ACC112 (cell line): ENCODE results near the gene PIP4P1.

ENCODE experiments used
- H2AFZ ChIP-seq: fragments of 200-600 bp; sonication (generic); one replicate; pipeline ENCODE4 v1.6.0; 2017; ENCODE audit warnings: antibody characterized with exemption, low read length; ENCODE audit not compliant: unreplicated experiment
- H3K27ac ChIP-seq: fragments of 200-600 bp; sonication (generic); 2 replicates; pipeline ENCODE4 v1.5.1; 2014; ENCODE audit warnings: low read depth, mild to moderate bottlenecking, antibody characterized with exemption, low read length, moderate library complexity
- H3K27me3 ChIP-seq: fragments of 200-600 bp; sonication (generic); 2 replicates; pipeline ENCODE4 v1.6.1; 2014; ENCODE audit warnings: mild to moderate bottlenecking, antibody characterized with exemption, low read length, moderate library complexity, mixed read lengths; ENCODE audit not compliant: insufficient read depth
- H3K36me3 ChIP-seq: fragments of 200-600 bp; sonication (generic); 2 replicates; pipeline ENCODE4 v1.6.1; 2016; ENCODE audit warnings: mild to moderate bottlenecking, antibody characterized with exemption, low read length, moderate library complexity, mixed read lengths; ENCODE audit not compliant: insufficient read depth
- H3K4me1 ChIP-seq: fragments of 200-600 bp; sonication (generic); one replicate; pipeline ENCODE4 v1.6.1; 2016; ENCODE audit warnings: low read length, mixed read lengths; ENCODE audit not compliant: insufficient read depth, unreplicated experiment, control insufficient read depth
- H3K4me3 ChIP-seq: fragments of 200-600 bp; sonication (generic); 2 replicates; pipeline ENCODE4 v1.5.1; 2014; ENCODE audit warnings: mild to moderate bottlenecking, low read depth, low read length
- H3K79me2 ChIP-seq: fragments of 200-600 bp; sonication (generic); one replicate; pipeline ENCODE4 v1.6.0; 2016; ENCODE audit warnings: low read length; ENCODE audit not compliant: control insufficient read depth, unreplicated experiment, insufficient read depth

The PIP4P1 gene

GRCh38 chr14:20494935-20495766, 33.9 kb upstream of the PIP4P1 start:
- Histone ChIP-seq H3K27ac (peak overlapping the region; percentile 58), H3K79me2 (no peaks in the 10 kb centered on the region), H3K4me1 (peaks cover 25% of the 10 kb centered on the region)

GRCh38 chr14:20493634-20494033, 32.4 kb upstream of the PIP4P1 start:
- Histone ChIP-seq H3K79me2 (no peaks in the 10 kb centered on the region), H3K27me3 (no peaks in the 10 kb centered on the region), H3K36me3 (no peaks in the 10 kb centered on the region), H2AFZ (no peak overlapping the region), H3K27ac (no peak overlapping the region), H3K4me1 (peaks cover 34% of the 10 kb centered on the region), H3K4me3 (no peak overlapping the region)

More at GRCh38 chr14:20494935-20495766, 33.9 kb upstream of the PIP4P1 start:
- no peaks in the 10 kb centered on the region for H3K36me3 ChIP-seq
- H3K4me3 ChIP-seq = no peak overlapping the region
- H3K27me3 ChIP-seq = no peaks in the 10 kb centered on the region
- H2AFZ ChIP-seq = peak overlapping the region; percentile 31

- Histone ChIP-seq H2AFZ (no peak overlapping the region), H3K27me3 (no peaks in the 10 kb centered on the region), H3K27ac (no peak overlapping the region), H3K4me3 (no peak overlapping the region), H3K36me3 (no peaks in the 10 kb centered on the region), H3K4me1 (peaks cover 34% of the 10 kb centered on the region), H3K79me2 (no peaks in the 10 kb centered on the region)
Observed at GRCh38 chr14:20492486-20492885, 31.3 kb upstream of the PIP4P1 start.

- H3K4me3 ChIP-seq = no peak overlapping the region
- no peak overlapping the region for H3K27ac ChIP-seq
- no peaks in the 10 kb centered on the region for H3K79me2 ChIP-seq
- H3K4me1 ChIP-seq = peaks cover 27% of the 10 kb centered on the region
- H3K36me3 ChIP-seq = no peaks in the 10 kb centered on the region
- no peak overlapping the region for H2AFZ ChIP-seq
- H3K27me3 ChIP-seq = no peaks in the 10 kb centered on the region
Observed at GRCh38 chr14:20490563-20490962, 29.3 kb upstream of the PIP4P1 start.

GRCh38 chr14:20489093-20489994, 28.1 kb upstream of the PIP4P1 start:
- H2AFZ ChIP-seq = peak overlapping the region; percentile 9
- H3K27me3 ChIP-seq = no peaks in the 10 kb centered on the region
- peaks cover 20% of the 10 kb centered on the region for H3K4me1 ChIP-seq
- H3K79me2 ChIP-seq = no peaks in the 10 kb centered on the region
- no peak overlapping the region; the same call in 1 of the 2 replicates for H3K4me3 ChIP-seq
- no peaks in the 10 kb centered on the region for H3K36me3 ChIP-seq
- H3K27ac ChIP-seq = no peak overlapping the region

- Histone ChIP-seq H3K36me3 (no peaks in the 10 kb centered on the region), H3K27me3 (no peaks in the 10 kb centered on the region), H2AFZ (no peak overlapping the region), H3K4me1 (peaks cover 20% of the 10 kb centered on the region), H3K79me2 (no peaks in the 10 kb centered on the region), H3K4me3 (no peak overlapping the region), H3K27ac (no peak overlapping the region)
Observed at GRCh38 chr14:20487396-20487725, 26.1 kb upstream of the PIP4P1 start.

GRCh38 chr14:20486684-20487395, 25.6 kb upstream of the PIP4P1 start:
- no peaks in the 10 kb centered on the region for H3K36me3 ChIP-seq
- no peaks in the 10 kb centered on the region for H3K79me2 ChIP-seq
- no peak overlapping the region for H2AFZ ChIP-seq
- peaks cover 20% of the 10 kb centered on the region for H3K4me1 ChIP-seq
- no peak overlapping the region for H3K4me3 ChIP-seq
- H3K27ac ChIP-seq = no peak overlapping the region
- H3K27me3 ChIP-seq = no peaks in the 10 kb centered on the region

GRCh38 chr14:20485900-20486299, 24.7 kb upstream of the PIP4P1 start:
- no peak overlapping the region for H2AFZ ChIP-seq
- H3K36me3 ChIP-seq = no peaks in the 10 kb centered on the region
- H3K4me1 ChIP-seq = peaks cover 16% of the 10 kb centered on the region
- no peak overlapping the region for H3K4me3 ChIP-seq
- H3K79me2 ChIP-seq = no peaks in the 10 kb centered on the region
- H3K27ac ChIP-seq = no peak overlapping the region
- H3K27me3 ChIP-seq = no peaks in the 10 kb centered on the region

- Histone ChIP-seq H2AFZ (no peak overlapping the region), H3K36me3 (no peaks in the 10 kb centered on the region; the same call in 1 of the 2 replicates), H3K27me3 (no peaks in the 10 kb centered on the region), H3K27ac (no peak overlapping the region), H3K4me3 (no peak overlapping the region), H3K4me1 (peaks cover 5% of the 10 kb centered on the region), H3K79me2 (no peaks in the 10 kb centered on the region)
Observed at GRCh38 chr14:20482382-20482781, 21.1 kb upstream of the PIP4P1 start.

- Histone ChIP-seq H3K79me2 (peaks cover 9% of the 10 kb centered on the region), H3K4me3 (no peak overlapping the region), H3K36me3 (peaks cover 26% of the 10 kb centered on the region; the same call in 1 of the 2 replicates), H2AFZ (no peak overlapping the region), H3K4me1 (peaks cover 14% of the 10 kb centered on the region), H3K27me3 (no peaks in the 10 kb centered on the region), H3K27ac (no peak overlapping the region)
Observed at GRCh38 chr14:20478894-20479293, 17.7 kb upstream of the PIP4P1 start.
